Gastroesophageal sphincter (tissue), 3 donors: Measurements from ENCODE around the gene EPHA6.

Source experiments
- CTCF ChIP-seq, 4 experiments: fragments of 200-600 bp in 2 of 4; fragments of 450-650 bp in 2 of 4; sonication (generic) in 1 of 4; IDR thresholded peaks; one replicate each; pipeline ENCODE4 v1.5.1; 2017 to 2019; ENCODE audit warnings: antibody characterized with exemption in 4 of 4, mild to moderate bottlenecking in 2 of 4, moderate library complexity in 2 of 4
- POLR2A ChIP-seq, 2 donors: fragments of 450-650 bp; IDR thresholded peaks; one replicate each; pipeline ENCODE4 v1.6.1; 2017; ENCODE audit warnings: antibody characterized with exemption in 2 of 2, mild to moderate bottlenecking in 2 of 2, moderate library complexity in 1 of 2

- TF ChIP-seq CTCF (IDR thresholded peaks at IDR 0.05) (no peak), POLR2A (IDR thresholded peaks at IDR 0.05) (no peak)
These were observed 929.9 kb downstream of the EPHA6 start for GRCh38 chr3:97744289-97744688.
